ENCODE data around the gene ZGLP1. TPM values are rescaled to one million over a fixed set of nuclear protein-coding genes. Genes with fewer than 3 reads are reported as not detected.

The ZGLP1 gene
- total and polyA plus RNA-seq, 2 donors (not counting 1 experiment from before 2014, with no cell fraction given), result 6.4 to 8.0 TPM

- Histone ChIP-seq H3K4me3 (ENCODE audit: control extremely low read depth in 1 of 5, extremely low read depth in 1 of 5, insufficient read depth in 1 of 5, low read depth in 2 of 5, low read length in 4 of 5) (peak overlapping the region; percentile 34 to 72 (median 56)), H3K4me1 (ENCODE audit: control insufficient read depth in 2 of 2, insufficient read depth in 2 of 2, low read length in 2 of 2) (peaks cover 13 to 35% of the 10 kb centered on the region in 2 donors), H3K9ac (ENCODE audit: low read length) (peak overlapping the region; percentile 74), H3K79me2 (ENCODE audit: control insufficient read depth, insufficient read depth, low read length) (peaks cover 3% of the 10 kb centered on the region), H2AFZ (ENCODE audit: insufficient read depth, low read depth, low read length, poor library complexity, severe bottlenecking) (no peak overlapping the region), H3K9me3 (ENCODE audit: control extremely low read depth in 1 of 3, control insufficient read depth in 2 of 3, insufficient read depth in 1 of 3, low read length in 2 of 3) (no peaks in the 10 kb centered on the region), H4K20me1 (ENCODE audit: control insufficient read depth, insufficient read depth, low read length, poor library complexity, severe bottlenecking) (no peaks in the 10 kb centered on the region), H3K36me3 (replicated peaks in 1 of 2; ENCODE audit: control extremely low read depth in 1 of 2, control insufficient read depth in 1 of 2, extremely low read depth in 1 of 2, insufficient read depth in 2 of 2, low read length in 1 of 2) (peaks cover 0 to 5% of the 10 kb centered on the region in 2 experiments), H3K27me3 (replicated peaks in 1 of 4; ENCODE audit: control extremely low read depth in 1 of 4, control insufficient read depth in 3 of 4, insufficient read depth in 4 of 4, low read length in 3 of 4) (no peaks in the 10 kb centered on the region), H3K4me2 (replicated peaks; ENCODE audit: low read depth, low read length, poor library complexity, severe bottlenecking) (peak overlapping the region; percentile 84), H3K27ac (ENCODE audit: low read length in 2 of 2) (peak overlapping the region; percentile 90 to 97)
- ChIA-PET POLR2A (interaction anchor here (0.6 to 3.5 kb wide), 8 partner anchors 13 to 144 kb away, joined by 3 to 32 read pairs (median 12); partner anchors contain the start of genes ICAM4, ICAM5, RAVER1 and TYK2), CTCF (interaction anchor here (0.6 to 9.2 kb wide), 17 partner anchors 12 to 340 kb away, joined by 3 to 570 read pairs (median 5); partner anchors contain the start of genes CDC37, DNMT1, ICAM4 and ICAM5)
- no peaks in the 10 kb centered on the region for H3K9me3 Mint-ChIP-seq (ENCODE audit: insufficient read depth)
- H3K4me3 Mint-ChIP-seq, result peak overlapping the region; percentile 88
- no peak for TF ChIP-seq EZH2 (IDR thresholded peaks at IDR 0.05; ENCODE audit: borderline replicate concordance, insufficient read depth, low read depth, low read length, poor library complexity, severe bottlenecking)
- TF ChIP-seq CTCF (IDR thresholded peaks at IDR 0.05), result no peak
- ATAC-seq (ENCODE audit: low read depth) (peak; percentile 42), DNase-seq (peak; percentile 96)
- peaks cover 35% of the 10 kb centered on the region for H3K4me1 Mint-ChIP-seq
- peak overlapping the region; percentile 94 for H3K27ac Mint-ChIP-seq
- H3K27me3 Mint-ChIP-seq, result no peaks in the 10 kb centered on the region
- WGBS (ENCODE audit: insufficient coverage), result 13% methylated on average over 9 of the region's 12 CpGs
- intact Hi-C loops (cut with micrococcal nuclease), result loop anchor here (2.0 kb wide), 3 partner anchors 15 to 109 kb away; partner anchors contain the start of genes ICAM4 and TYK2
Observed at GRCh38 chr19:10271543-10272086, 38.0 kb downstream of the ZGLP1 start.

Data from B cell (primary cell).